22Rv1 (cell line): ENCODE measurements around the gene DERL3.

Experiments used
- H3K27ac ChIP-seq: fragments of 450-650 bp; 2 replicates; pipeline ENCODE4 v1.5.1; 2017
- ZFX ChIP-seq: fragments of 450-650 bp; IDR thresholded peaks from 2 replicates; pipeline ENCODE4 v1.6.1; 2017; ENCODE audit warnings: antibody characterized with exemption, borderline replicate concordance
- TF ChIP-seq, protein P1 (sequence below): fragments of 450-650 bp; IDR thresholded peaks from 2 replicates; pipeline ENCODE4 v1.5.1; 2017; ENCODE audit warnings: mild to moderate bottlenecking

Gene DERL3

DNA sequence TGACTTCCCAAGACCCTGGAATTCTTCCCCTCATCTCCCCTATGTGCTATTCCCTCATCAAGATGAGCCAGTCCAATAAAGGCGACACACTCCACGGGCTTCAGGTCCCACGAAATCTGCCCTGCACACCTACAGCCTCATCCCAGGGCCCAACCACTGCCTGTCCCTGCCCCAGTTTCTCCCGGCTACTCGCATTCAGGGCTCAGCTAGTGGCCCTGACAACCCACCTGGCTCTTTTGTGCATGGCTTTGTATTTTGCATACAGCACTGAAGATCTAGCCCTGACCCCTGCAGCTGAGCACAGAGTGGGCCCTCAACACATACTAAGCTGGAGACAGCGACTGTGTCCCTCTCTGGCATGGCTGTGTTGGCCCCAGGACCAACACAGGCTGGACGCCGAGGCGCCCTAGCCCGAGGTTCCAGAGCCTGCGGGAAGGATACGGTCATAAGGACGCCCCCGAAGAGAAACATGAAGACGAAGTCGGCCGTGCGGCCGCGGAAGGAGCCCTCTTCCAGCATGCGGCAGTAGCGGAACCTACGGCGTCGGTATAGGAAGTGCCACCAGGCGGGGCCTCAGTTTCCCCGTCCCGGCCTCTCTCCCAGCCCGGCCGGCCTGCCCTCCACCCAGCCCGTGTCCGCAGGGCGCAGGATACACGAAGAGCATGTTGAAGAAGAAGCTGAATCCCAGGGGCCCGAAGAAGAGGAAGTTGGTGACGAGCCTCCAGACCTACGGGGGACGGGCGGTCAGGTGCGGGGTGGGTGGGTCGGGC, 710 bp downstream of the DERL3 start:
- peak overlapping the region; percentile 72 for H3K27ac ChIP-seq
- TF ChIP-seq ZFX = no peak

DNA sequence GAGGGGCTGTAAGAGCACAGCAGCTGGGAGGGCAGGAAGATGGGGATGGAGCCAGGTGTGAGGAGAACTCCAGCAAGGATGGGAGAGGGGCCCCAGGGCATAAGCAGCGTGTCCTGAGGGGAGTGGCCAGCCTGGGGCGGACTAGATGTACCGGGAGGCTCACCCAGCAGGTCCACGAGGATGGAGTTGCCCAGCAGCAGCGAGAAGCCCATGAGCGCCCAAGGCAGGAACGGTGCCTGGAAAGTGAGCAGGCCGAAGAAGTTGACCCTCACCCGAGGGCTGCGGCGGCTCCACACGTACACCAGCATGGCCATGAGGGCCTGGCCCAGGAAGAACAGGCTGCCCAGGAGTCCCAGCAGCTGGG, 1.3 kb downstream of the DERL3 start:
- TF ChIP-seq ZFX = no peak
- TF ChIP-seq, protein P1, sequence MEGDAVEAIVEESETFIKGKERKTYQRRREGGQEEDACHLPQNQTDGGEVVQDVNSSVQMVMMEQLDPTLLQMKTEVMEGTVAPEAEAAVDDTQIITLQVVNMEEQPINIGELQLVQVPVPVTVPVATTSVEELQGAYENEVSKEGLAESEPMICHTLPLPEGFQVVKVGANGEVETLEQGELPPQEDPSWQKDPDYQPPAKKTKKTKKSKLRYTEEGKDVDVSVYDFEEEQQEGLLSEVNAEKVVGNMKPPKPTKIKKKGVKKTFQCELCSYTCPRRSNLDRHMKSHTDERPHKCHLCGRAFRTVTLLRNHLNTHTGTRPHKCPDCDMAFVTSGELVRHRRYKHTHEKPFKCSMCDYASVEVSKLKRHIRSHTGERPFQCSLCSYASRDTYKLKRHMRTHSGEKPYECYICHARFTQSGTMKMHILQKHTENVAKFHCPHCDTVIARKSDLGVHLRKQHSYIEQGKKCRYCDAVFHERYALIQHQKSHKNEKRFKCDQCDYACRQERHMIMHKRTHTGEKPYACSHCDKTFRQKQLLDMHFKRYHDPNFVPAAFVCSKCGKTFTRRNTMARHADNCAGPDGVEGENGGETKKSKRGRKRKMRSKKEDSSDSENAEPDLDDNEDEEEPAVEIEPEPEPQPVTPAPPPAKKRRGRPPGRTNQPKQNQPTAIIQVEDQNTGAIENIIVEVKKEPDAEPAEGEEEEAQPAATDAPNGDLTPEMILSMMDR = no peak
- H3K27ac ChIP-seq = peak overlapping the region; percentile 72

DNA sequence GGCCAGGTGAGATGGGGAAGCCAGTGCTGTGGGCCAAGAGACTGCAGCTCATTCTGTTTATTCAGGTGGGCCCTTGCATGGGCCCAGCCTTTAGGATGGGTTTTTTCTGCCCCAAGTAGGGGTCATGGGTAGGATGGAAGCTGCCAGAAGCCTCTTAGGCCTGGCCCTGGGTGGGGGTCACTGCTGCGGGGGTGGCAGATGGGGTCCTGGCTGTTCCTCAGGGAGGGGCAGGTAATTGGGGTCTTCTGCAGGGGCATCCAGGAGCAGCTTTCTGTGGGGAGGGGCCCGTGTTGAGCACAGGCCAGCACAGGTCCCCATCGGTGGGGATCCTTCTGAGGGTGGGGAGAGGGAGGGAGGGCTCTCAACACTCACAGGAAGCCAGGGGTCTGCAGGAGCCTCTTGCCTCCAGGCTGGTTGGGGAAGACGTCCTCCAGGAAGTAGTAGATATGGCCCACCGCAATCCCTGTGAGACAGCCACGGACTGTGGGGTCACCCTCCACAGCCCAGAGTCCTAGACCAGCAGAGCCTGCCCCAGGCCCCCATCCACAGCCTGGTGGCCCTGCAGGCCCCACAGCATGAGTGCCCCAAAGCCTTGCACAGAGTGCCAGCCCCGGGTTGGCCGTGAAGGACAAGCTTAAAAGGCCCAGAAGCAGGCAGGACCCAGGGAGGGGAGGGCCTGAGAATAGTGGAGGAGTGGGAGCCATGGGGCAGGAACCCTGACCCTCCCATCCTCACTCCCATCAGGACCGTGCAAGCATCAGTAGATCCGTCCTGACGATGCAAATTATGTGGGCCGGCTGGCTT, 1.9 kb downstream of the DERL3 start:
- H3K27ac ChIP-seq = peak overlapping the region; percentile 72
- no peak for TF ChIP-seq ZFX
- TF ChIP-seq, protein P1 = no peak

DNA sequence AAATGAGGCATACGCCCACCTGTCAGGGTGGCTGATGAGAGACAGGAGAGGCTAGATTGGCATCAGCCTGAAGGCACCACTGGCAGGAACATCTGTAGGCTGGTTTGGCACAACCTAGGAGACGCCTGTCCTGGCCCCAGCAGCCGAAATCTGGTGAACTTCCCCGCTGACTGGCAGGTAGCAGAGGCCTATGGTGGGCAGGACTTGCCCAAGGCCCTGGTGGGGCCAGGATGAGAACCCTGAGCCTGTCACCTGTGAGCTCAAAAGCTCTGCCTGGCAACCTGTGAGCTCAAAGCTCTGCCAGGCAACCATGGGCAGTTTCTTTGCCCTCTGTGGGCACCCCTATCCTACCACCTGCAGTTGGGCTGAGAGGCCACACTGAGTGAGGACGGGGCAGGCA, 2.5 kb downstream of the DERL3 start:
- H3K27ac ChIP-seq = peak overlapping the region; percentile 72

DNA sequence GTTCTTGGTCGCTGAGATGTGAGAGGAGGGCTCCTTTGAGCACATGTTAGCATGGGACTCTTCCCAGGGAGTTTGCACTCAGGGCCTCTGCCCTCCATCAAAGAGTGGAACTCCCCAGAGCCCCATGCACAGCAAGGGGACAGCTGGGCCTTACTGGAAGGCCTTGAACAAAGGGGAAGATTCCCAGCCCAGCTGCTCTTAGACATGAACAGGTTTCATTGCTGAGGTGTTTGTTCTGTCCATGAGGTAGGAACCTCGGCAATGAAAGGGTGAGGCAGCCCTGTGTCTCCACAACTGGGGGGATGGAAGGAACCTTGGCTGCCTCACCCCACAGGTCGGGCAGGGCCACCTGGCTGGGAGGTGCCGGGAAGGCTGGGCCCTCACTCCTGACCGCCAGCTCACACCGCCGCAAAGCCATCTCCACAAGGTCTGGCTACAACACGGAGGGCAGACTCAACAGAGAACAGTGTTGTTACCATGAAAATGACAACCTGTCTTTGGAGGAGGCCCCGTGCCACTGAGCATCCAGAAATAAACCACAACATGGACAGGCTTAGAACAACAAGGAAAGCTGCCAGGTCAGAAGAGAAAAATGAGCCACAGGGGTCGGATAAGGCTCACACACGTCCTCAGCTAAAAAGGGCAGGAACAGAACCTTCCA, 3.2 kb downstream of the DERL3 start:
- H3K27ac ChIP-seq = peak overlapping the region; percentile 72
- no peak for TF ChIP-seq ZFX
- TF ChIP-seq, protein P1 = no peak

More for the DNA sequence above, 2.5 kb downstream of the DERL3 start:
- TF ChIP-seq ZFX = no peak
- TF ChIP-seq, protein P1 = no peak

DNA sequence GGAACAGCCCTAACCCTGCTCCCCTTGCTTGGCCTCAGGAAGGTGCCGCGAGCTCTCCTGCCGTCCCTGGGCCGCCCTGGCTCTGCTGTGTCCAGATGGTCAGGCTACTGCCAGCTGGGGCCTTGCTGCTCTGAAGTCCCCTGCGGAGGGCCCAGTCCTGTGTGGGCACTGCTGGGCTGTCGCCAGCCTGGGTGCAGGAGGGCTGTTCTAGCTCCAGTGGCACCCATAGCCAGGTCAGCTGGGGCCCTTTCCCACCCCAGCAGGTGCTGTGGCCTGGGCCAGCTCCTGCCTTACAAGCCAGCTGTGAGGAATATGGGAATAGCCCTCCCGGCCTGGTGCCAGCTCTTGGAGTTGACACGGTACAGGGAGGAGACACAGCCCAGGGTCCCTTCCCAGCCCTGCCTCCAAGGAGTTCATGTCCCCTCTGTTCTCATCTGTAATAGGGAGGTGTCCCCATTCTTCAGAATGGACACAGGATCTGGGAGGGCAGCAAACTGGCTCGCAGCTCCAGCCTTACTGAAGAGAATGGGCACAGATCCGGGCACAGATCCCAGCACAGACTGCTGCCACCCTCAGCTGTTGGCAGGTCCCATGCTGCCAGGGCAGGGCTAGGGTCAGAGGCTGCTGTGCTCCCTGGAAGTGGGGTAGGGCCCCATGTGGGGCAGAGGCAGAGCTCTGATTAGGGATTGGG, 3.9 kb downstream of the DERL3 start:
- peak overlapping the region; percentile 72 for H3K27ac ChIP-seq

More for the DNA sequence above, 3.9 kb downstream of the DERL3 start:
- no peak for TF ChIP-seq ZFX
- TF ChIP-seq, protein P1 = no peak
